ENCODE measurements around the gene KCTD20. TPM values are rescaled to one million over a fixed set of nuclear protein-coding genes. Genes with fewer than 3 reads are reported as not detected.

The KCTD20 gene
- total RNA-seq, 4 donors from 2014 or later = 47.3 to 78.2 (median 63.0) TPM

DNA sequence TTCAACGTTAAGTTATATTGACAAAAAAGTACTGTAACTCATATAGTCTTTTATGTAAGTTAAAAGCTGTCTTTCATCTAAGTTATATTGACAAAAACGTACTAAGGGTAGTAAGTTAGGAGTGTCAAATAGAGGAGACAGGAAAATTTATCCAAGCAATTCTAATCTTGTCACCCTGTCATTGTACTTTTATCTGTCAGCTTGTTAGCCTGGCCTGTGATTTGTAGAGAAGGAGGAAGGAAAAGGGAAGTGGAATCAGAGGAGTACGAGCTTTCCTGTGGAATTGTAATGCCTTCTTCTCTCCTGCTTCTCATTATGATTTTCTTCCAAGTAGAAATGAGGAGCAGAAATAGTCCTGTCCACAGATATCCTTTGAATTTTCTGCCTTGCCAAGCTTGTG, 18.8 kb downstream of the KCTD20 start:
- TF ChIP-seq EP300 (IDR thresholded peaks at IDR 0.05) = no peak
- TF ChIP-seq, protein P1, sequence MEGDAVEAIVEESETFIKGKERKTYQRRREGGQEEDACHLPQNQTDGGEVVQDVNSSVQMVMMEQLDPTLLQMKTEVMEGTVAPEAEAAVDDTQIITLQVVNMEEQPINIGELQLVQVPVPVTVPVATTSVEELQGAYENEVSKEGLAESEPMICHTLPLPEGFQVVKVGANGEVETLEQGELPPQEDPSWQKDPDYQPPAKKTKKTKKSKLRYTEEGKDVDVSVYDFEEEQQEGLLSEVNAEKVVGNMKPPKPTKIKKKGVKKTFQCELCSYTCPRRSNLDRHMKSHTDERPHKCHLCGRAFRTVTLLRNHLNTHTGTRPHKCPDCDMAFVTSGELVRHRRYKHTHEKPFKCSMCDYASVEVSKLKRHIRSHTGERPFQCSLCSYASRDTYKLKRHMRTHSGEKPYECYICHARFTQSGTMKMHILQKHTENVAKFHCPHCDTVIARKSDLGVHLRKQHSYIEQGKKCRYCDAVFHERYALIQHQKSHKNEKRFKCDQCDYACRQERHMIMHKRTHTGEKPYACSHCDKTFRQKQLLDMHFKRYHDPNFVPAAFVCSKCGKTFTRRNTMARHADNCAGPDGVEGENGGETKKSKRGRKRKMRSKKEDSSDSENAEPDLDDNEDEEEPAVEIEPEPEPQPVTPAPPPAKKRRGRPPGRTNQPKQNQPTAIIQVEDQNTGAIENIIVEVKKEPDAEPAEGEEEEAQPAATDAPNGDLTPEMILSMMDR (IDR thresholded peaks at IDR 0.05) = no peak
- no peak for TF ChIP-seq POLR2A (IDR thresholded peaks at IDR 0.05; ENCODE audit: low read depth)
- TF ChIP-seq POLR2AphosphoS5 (IDR thresholded peaks at IDR 0.05) = no peak
- intact Hi-C loops (cut with DNase I) = no loop called here
- H3K9me3 ChIP-seq = no peaks in the 10 kb centered on the region
- no peaks in the 10 kb centered on the region for H3K36me3 ChIP-seq
- peaks cover 16 to 44% (median 18%) of the 10 kb centered on the region in 4 donors for H3K4me1 ChIP-seq
- no peaks in the 10 kb centered on the region for H3K27me3 ChIP-seq
- no peak for DNase-seq (ENCODE audit: extremely low spot score)
- WGBS = 67% methylated on average over 3 of the region's 3 CpGs
- H3K4me3 ChIP-seq = no peak overlapping the region
- no peak overlapping the region for H3K27ac ChIP-seq (replicated peaks in 1 of 4)

DNA sequence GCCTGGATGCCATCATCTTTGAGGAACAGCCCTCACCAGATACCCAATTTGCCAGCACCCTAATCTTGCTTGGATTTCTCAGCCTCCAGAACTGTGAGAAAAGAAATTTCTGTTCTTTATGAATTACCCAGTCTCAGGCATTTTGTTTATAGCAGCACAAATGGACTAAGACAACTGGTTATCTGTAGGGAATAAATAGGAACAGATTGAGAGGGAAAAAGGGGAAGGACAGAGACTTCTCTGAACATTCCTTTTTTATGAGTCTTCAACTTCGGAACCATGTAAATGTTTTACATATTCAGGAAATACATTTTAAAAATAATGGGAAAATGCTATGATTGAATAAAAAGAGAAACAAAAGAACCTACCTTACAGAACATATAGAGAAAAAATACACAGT, 20.9 kb downstream of the KCTD20 start:
- 52% methylated on average over 1 of the region's 1 CpG for WGBS

DNA sequence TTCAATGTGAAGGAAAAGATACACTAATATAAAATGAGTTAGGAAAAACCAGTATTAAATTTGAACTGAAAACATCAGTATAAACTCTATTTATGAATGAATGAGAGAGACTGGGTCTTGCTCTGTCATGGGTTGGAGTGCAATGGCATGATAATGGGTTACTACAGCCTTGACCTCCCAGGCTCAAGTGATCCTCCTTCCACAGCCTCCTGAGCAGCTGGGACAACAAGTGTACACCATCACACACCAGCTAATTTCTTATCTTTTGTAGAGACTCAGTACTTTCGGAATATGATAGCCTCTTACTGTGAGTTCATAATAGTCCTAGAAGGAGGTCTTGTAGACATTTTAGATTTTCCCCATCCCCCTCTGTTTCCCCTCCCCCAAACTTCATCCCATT, 21.4 kb downstream of the KCTD20 start:
- Histone ChIP-seq H3K27ac (replicated peaks in 1 of 4) (no peak overlapping the region), H3K9me3 (no peaks in the 10 kb centered on the region), H3K4me1 (peaks cover 13 to 30% (median 16%) of the 10 kb centered on the region in 4 donors), H3K4me3 (no peak overlapping the region), H3K27me3 (no peaks in the 10 kb centered on the region), H3K36me3 (no peaks in the 10 kb centered on the region)
- WGBS = 96% methylated on average over 1 of the region's 1 CpG
- no peak for TF ChIP-seq EP300 (IDR thresholded peaks at IDR 0.05)
- no peak for TF ChIP-seq POLR2AphosphoS5 (IDR thresholded peaks at IDR 0.05)
- no peak for TF ChIP-seq POLR2A (IDR thresholded peaks at IDR 0.05; ENCODE audit: low read depth)
- TF ChIP-seq, protein P1 (IDR thresholded peaks at IDR 0.05) = no peak
- no peak for DNase-seq (ENCODE audit: extremely low spot score)
- intact Hi-C loops (cut with DNase I) = no loop called here

More for the DNA sequence above, 20.9 kb downstream of the KCTD20 start:
- peaks cover 16 to 36% (median 18%) of the 10 kb centered on the region in 4 donors for H3K4me1 ChIP-seq
- intact Hi-C loops (cut with DNase I) = no loop called here
- H3K9me3 ChIP-seq = no peaks in the 10 kb centered on the region
- no peaks in the 10 kb centered on the region for H3K36me3 ChIP-seq
- no peak overlapping the region for H3K27ac ChIP-seq (replicated peaks in 1 of 4)
- TF ChIP-seq, protein P1 (IDR thresholded peaks at IDR 0.05) = no peak
- TF ChIP-seq POLR2A (IDR thresholded peaks at IDR 0.05; ENCODE audit: low read depth) (no peak), EP300 (IDR thresholded peaks at IDR 0.05) (no peak), POLR2AphosphoS5 (IDR thresholded peaks at IDR 0.05) (no peak)
- H3K27me3 ChIP-seq = no peaks in the 10 kb centered on the region
- no peak overlapping the region for H3K4me3 ChIP-seq
- no peak for DNase-seq (ENCODE audit: extremely low spot score)

DNA sequence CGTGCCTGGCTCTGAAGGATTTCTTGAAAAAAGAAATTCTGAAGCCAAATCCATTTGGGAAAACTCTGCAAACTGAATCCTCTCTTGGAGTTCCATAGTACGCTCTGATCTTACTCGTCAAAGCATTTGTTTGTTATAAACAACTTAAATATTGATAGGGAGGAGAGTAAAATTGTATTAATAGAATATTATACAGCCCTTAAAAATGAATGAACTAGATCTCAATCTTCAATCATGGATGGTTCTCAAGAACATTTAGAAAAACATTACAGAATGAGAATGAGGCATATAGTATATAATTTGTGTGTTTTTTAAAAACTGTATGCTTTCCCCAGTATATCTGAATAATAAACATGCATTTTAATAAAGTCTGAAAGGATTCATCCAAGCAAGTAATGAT, 24.8 kb downstream of the KCTD20 start:
- Histone ChIP-seq H3K9me3 (no peaks in the 10 kb centered on the region), H3K4me1 (peaks cover 0 to 7% (median 3%) of the 10 kb centered on the region in 4 donors), H3K27ac (replicated peaks in 1 of 4) (no peak overlapping the region), H3K27me3 (no peaks in the 10 kb centered on the region), H3K4me3 (no peak overlapping the region), H3K36me3 (peaks cover 0 to 28% (median 18%) of the 10 kb centered on the region in 4 donors)
- 100% methylated on average over 3 of the region's 3 CpGs for WGBS
- intact Hi-C loops (cut with DNase I) = no loop called here
- TF ChIP-seq POLR2A (IDR thresholded peaks at IDR 0.05; ENCODE audit: low read depth) = no peak
- no peak for TF ChIP-seq EP300 (IDR thresholded peaks at IDR 0.05)
- TF ChIP-seq, protein P1 (IDR thresholded peaks at IDR 0.05) = no peak
- TF ChIP-seq POLR2AphosphoS5 (IDR thresholded peaks at IDR 0.05) = no peak
- DNase-seq (ENCODE audit: extremely low spot score) = no peak

DNA sequence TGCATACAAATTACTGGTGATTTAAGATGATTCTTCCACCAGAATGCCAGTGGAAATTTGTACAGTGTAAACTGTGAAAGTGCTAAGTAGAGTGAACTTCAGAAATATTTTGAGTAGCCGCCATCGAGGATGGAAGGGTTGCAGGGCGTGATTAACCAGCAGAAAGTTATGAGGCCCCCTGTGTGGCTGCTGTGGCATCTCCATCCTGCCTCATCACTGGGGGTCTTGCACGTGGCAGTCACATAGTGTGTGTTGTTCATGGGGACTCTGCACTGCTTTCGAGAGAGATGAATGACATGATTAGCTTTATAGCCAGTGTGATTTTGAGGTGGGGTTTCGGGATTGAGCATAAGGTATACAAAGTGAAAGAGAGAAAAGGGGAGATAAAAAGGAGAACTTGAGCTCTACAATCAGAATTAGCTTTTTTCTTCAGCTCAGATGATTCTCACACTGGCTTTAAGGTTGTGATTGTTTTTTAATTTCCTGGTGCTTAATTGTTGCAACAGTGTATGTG, 26.4 kb downstream of the KCTD20 start:
- 79% methylated on average over 6 of the region's 6 CpGs for WGBS
- no peak overlapping the region for H3K4me3 ChIP-seq
- peaks cover 0 to 7% (median 0%) of the 10 kb centered on the region in 4 donors for H3K4me1 ChIP-seq
- TF ChIP-seq, protein P1 (IDR thresholded peaks at IDR 0.05) = no peak
- TF ChIP-seq EP300 (IDR thresholded peaks at IDR 0.05) (no peak), POLR2AphosphoS5 (IDR thresholded peaks at IDR 0.05) (no peak), POLR2A (IDR thresholded peaks at IDR 0.05; ENCODE audit: low read depth) (no peak)
- H3K36me3 ChIP-seq = peaks cover 0 to 39% (median 27%) of the 10 kb centered on the region in 4 donors
- DNase-seq (ENCODE audit: extremely low spot score) = no peak
- H3K27ac ChIP-seq (replicated peaks in 1 of 4) = no peak overlapping the region
- intact Hi-C loops (cut with DNase I) = no loop called here
- no peaks in the 10 kb centered on the region for H3K27me3 ChIP-seq
- no peaks in the 10 kb centered on the region for H3K9me3 ChIP-seq
